COLO668 (cell line): ENCODE results near the gene TMEM131.
"Not testable (repeated sequence)": the region's sequence is repeated elsewhere in the genome, so short reads cannot be mapped to it uniquely, and the experiment has no call there.

ENCODE experiments used
- DNase-seq: peaks from one replicate; lab custom pipeline; 2025; ENCODE audit not compliant: unreplicated experiment; lab: John Stamatoyannopoulos, UW

Gene TMEM131

DNA sequence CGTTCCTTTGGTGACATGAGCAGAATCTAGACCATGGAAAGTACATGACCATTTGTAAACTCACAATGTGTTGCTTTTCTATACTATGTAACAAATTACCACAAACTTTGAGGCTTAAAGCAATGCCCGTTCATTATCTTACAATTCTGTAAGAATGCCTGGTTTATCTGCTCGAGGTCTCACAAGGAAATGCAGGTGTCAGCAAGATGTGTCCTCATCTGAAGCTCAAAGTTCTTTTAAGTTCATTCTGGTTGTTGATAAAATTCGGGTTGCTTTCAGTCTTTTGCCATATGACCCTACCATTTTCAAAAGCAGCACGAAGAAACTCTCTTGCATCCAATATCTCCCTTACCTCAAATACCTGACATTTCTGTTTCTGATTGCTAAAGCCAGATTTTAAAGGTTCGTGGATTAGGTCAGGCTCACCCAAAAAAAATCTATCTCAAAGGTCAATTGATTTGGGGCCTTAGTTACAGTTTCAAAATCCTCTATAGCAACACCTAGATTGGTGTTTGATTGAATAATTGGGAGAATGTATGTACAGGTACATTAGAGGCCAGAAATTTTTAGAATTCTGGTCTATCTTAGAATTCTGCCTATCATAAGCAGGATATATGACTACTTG lies 125.9 kb downstream of the TMEM131 start:
- no peak for DNase-seq

DNA sequence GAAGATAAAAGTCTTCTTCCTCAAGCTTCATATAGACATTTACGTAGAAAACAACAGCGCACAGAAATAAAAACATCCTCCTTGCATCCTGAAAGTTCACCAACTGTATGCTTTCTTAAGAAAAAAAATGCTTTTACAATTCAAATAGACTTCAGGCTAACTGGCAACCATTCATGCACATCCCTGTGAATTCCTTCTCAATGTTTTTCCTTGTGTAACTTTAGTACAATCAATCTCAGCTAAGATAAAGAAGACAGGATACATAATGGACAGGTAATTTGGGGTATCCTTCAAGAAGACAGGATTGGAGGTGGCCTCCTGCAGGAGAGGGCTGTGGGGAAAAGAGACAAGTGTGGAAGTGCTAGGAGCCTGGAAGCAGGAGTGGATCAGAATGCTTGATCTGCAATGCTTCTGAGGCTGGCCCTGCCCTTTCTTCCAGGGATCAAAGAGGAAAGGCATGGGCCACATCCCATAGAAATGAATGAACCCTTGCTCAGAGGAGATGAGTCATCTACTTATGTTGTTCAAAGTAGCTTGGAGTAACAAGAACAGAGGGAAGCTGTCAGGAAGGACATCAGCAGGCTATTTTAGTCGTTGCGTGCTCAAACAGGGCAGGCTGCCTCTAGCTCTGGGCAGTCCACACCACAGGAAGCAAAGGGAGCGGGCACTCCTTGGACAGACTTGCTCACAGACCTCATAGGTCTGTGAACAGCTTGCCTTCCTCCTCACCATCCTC lies 126.6 kb downstream of the TMEM131 start:
- DNase-seq = no peak

DNA sequence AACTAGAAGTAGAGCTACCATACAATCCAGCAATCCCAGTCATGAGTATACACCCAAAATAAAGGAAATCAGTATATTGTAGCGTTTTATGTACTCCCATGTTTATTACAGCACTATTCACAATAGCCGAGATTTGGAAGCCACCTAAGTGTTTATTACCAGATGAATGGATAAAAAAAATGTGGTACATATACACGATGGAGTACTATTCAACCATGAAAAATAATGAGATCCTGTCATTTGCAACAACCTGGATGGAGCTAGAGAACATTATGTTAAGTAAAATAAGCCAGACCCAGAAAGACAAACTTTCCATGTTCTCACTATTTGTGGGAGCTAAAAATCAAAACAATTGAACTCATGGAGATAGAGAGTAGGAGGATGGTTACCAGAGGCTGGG lies 131.9 kb downstream of the TMEM131 start:
- no peak for DNase-seq

DNA sequence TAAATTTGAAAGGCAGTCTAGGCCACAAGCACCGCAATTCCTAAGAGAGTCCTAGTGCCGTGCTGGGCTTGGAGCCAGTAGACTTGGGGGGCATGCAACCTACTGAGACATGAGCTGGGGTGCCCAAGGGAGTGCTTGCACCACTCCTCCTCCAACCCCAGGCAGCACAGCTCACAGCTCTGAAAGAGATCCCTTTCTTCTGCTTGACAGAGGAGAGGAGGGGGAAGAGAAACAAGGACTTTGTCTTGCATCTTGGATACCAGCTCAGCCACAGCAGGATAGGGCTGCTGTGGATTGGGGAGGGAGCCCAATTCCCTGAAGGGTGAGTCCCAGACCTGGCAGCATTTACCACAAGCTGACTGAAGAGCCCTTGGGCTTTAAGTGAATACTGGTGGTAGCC lies 134.6 kb downstream of the TMEM131 start:
- DNase-seq = no peak

DNA sequence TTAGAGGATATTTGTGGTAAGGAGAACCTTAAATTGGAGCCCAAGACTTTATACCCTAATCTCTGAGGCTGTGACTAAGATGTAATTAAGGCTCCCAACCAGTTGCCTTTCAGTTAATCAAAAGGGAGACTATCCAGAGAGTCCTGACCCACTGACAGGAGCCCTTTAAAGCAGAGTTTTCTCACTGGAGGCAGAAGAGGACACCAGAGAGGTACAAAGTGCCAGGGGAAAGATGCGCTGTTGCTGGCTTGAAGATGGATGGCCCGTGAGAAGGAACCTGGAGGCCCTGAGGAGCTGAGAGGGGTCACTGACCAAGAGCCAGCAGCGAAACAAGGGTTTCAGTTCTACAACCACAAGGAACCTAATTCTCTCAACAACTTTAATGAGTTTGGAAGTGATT lies 137.3 kb downstream of the TMEM131 start:
- no peak for DNase-seq

DNA sequence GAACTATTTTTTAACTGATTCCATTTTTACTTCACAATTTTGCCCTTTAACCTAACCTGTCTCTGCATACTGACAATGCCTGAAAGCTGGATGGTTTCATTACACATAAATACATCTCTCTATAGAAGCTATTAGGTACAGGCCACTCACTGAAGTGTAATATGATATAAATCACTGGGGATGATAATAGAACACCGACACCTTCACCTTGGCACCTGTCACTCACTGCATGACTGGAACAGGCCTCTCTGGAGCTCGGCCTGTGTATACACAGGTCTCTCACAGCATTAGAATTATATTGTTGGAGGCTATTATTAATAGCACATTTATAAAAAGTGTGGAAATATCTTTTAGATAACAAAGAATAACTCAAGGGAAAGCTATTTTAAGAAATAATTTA lies 138.2 kb downstream of the TMEM131 start:
- no peak for DNase-seq

DNA sequence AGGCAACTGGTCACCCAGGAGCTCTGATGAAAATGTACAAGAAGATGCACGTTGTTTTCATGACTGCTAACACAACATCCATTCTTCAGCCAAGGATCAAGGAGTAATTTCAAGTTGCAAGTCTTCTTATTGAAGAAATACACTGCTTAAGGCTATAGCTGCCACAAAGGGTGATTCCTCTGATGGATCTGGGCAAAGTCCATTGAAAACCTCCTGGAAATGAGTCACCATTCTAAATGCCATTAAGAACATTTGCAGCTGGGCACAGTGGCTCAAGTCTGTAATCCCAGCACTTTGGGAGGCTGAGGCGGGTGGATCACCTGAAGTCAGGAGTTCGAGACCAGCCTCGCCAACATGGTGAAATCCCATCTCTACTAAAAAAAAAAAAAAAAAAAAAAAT lies 142.7 kb downstream of the TMEM131 start:
- not testable (repeated sequence) for DNase-seq

DNA sequence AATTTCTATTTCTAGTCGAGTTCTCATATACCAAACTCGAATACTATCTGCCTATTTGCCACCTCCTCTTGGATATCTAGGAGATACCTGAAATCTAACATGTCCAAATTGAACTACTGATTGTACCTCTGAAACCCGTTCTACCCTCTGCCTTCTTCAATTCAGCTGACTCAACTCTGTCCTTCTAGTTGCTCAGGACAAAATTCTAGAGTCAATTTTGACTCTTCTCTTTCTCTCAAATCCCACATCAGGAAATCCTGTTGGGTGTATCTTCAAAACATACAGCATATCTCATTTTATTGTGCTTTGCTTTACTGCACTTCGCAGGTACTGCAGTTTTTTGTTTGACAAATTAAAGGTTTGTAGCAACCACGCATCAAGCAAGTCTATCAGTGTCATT lies 144.6 kb downstream of the TMEM131 start:
- no peak for DNase-seq

DNA sequence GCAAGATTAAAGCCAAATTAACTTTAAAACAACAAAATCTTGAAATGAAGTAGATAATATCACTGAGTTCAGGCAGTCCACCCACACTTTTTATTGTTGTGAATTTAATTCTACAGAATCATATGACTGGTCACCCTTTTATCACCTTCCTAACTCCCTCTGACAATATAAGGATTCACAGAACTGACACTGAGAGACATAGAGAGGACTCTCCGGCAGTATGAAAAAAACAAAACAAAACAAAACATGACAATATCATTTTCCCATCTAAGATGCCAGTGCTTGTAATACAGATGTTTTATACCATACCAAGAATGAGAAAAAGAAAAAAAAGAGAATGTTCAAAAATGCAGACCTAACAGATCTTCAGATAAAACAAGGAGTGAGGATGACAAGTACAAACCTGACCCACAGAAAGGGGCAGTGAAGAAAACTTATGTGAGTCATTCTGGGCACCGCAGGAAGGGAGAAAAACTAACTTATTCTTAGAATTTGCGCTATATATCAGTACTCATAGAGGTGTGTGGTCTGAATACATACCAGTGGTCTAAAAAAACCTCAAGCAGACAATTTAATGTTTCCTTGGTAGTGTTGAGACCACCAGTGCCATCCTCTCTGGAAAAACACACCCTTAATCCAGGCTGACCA lies 145.7 kb downstream of the TMEM131 start:
- no peak for DNase-seq

DNA sequence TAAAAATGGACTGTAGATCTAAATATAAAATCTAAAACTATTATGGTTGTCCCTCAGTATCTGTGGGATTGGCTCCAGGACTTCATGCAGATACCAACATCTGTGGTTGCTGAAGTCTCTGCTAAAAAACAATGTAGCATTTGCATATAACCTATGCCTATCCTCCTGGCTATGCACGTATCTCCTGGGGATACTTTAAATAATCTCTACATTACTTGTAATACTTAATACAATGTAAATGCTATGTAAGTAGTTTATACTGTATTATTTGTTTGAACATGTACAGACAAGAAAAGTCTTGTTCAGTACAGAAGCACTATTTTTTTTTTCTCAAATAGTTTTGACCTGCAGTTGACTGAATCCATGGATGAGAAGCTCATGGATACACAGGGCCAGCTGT lies 147.4 kb downstream of the TMEM131 start:
- DNase-seq = no peak

DNA sequence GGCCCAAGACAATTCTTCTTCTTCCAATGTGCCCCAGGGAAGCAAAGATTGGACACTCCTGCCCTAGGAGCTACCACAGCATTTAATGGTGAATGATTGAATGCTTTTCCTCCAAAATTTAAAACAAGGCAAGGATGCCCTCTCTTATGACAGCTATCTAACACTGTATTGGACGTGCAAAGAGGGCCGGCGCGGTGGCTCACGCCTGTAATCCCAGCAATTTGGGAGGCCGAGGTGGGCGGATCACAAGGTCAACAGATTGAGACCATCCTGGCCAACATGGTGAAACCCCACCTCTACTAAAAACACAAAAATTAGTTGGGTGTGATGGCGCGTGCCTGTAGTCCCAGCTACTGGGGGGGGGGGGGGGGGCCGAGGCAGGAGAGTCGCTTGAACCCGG lies 149.0 kb downstream of the TMEM131 start:
- not testable (repeated sequence) for DNase-seq

DNA sequence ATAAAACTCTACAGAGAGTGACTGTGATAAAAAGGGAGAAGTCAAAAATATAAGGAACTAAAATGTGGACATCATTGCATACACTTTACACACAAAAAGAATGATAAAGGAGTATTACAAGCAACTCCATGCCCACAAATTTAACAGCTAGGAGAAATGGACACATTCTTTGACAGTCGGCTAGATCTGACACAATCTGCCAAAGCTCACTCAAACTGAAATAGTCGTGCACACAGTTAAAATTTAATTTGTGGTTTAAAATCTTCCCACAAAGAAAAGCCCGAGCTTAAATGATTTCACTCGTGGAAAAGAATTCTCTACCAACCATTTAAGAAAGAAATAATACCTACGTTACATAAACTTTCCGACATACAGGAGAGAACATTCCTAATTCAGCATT lies 149.9 kb downstream of the TMEM131 start:
- DNase-seq = no peak

DNA sequence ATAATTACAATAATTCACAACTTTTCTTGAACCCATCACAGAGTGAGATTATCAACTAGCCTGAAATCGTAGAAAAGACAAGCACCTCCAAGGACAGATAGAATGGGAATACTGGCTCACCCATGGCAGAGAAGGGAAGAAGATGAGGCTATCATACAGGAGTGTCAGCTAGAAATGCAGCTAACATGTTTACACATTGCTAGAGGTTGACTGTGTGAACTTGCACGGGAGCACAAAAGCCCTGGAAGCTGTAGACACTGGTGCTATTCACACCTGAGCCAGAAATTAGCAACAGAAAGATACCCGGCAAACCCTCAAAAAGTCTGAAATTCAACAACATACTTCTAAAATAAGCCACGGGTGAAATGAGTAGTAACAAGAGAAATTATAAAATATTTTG lies 150.6 kb downstream of the TMEM131 start:
- DNase-seq = no peak

DNA sequence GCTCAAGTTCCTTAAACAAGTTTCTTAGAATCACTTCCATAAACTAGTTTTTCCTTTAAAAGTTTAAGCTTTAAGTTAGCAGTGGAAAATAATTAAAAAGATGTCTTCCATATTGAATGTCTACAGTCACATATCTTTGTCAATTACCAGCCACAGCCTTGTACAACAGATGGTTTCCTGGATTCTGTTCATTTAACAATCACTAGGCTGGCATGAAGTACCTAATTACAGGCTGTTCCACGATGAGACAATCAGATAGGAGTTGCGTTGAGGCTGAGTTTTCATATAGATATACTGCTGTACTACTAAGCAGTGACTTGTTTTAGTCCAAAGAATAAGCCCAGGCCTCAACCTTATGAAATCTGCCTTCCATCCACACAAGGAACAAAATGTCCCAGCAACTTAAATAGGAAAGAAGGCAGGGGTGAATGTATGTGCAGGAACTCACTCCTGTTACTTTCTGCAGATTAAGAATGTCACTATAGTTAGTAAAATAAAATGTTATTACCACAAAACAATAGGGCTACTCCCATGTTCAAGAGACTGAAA lies 151.4 kb downstream of the TMEM131 start:
- DNase-seq = no peak

DNA sequence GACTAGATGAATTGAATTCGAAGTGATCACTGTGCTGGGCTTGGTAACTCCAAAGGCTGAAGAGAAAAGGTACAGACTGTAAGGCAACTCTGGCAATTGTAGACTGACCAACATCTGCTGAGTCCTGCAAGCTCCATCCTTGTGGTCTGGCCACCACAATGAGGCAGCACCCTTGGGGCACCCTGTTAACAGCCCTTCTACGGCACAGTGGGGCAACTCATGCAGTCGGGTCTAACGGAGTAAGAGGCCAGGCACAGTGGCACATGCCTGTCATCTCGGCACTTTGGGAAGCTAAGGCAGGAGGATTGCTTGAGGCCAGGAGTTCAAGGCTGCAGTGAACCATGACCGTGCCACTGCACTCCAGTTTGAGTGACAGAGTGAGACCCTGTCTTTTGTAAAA lies 155.6 kb downstream of the TMEM131 start:
- DNase-seq = no peak

DNA sequence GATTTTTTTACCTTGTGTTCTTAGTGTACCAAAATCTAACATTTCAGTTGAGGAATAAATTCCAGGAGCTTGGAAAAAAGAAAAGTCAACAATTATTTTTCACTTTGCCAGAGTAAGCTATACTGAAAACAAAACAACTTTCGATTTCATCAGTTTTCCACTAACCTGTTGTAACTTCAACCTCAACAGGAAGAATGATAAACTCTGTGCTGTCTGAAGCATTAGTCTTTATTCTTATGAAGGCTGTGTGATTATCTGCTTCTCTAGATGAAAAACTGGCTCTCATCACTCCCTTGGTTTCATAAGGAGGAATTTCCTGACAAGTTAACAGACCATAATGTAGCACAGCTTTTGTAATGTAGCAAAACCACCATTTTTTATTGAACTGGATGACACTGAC lies 161.1 kb downstream of the TMEM131 start:
- DNase-seq = no peak

DNA sequence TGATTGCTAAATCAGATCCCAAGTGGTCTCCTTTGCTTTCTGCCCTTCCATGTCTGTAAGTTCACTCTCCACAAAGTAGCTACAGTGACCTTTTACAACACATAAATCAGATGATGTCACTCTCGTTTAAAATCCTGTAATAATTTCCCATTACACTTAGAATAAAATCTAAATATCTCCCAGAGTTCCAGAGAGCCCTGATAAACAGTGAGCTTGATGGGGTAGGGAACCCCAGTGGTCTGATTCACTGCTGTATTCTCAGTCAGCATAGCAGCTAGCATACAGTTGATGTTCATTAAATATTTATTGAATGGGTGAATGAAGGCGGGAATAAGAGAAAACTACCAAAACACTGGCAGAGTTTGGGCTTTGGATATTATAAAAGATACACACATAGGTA lies 164.6 kb downstream of the TMEM131 start:
- no peak for DNase-seq

DNA sequence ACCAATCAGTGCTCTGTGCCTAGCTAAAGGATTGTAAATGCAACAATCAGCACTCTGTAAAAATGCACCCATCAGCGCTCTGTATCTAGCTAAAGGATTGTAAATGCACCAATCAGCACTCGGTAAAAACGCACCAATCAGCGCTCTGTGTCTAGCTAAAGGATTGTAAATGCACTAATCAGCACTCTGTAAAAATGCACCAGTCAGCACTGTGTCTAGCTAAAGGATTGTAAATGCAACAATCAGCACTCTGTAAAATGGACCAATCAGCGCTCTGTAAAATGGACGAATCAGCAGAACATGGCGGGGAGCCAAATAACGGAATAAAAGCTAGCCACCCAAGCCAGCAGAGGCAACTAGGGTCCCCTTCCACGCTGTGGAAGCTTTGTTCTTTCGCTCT lies 166.5 kb downstream of the TMEM131 start:
- not testable (repeated sequence) for DNase-seq

DNA sequence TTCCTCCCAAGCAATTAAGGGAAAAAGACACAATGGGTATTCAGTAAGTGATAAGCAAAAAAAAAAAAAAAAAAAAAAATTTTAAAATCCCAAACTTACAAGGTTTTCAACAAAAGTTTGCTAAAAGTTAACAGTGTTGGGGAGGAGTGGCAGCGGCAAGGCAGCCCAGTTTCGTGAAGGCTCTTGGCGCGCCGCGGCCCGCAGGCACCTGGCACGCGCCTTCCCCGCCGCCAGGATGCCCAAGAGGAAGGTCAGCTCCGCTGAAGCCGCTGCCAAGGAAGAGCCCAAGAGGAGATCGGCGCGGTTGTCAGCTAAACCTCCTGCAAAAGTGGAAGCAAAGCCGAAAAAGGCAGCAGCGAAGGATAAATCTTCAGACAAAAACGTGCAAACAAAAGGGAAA lies 168.7 kb downstream of the TMEM131 start:
- DNase-seq = not testable (repeated sequence)

DNA sequence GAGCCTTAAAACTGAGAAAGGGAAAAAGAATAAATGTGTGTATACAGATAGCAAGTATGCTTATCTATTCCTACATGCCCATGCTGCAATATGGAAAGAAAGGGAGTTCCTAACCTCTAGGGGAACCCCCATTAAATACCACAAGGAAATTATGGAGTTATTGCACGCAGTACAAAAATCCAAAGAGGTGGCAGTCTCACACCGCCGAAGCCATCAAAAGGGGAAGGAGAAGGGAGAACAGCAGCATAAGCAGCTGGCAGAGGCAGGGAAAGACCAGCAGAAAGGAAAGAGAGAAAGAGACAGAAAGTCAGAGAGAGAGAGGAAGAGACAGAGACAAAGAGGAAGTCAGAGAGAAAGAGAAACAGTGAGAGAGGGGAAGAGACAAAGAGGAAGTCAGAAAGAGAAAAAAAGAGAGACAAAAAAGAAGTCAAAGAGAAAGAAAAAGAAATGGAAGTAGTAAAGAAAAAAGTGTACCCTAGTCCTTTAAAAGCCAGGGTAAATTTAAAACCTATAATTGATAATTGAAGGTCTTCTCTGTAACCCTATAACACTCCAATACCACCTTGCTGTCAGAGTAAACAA lies 169.4 kb downstream of the TMEM131 start:
- DNase-seq = not testable (repeated sequence)

DNA sequence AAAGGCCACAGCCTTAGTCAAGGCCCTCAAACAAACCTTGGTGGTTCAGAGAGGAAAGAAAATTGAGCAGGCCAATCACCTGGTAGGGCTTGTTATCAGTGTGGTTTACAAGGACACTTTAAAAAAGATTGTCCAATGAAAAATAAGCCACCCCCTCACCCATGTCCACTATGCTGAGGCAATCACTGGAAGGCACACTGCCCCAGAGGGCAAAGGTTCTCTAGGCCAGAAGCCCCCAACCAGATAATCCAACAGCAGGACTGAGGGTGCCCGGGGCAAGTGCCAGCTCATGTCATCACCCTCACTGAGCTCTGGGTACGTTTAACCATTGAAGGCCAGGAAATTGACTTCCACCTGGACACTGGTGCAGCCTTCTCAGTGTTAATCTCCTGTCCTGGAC lies 171.7 kb downstream of the TMEM131 start:
- not testable (repeated sequence) for DNase-seq

DNA sequence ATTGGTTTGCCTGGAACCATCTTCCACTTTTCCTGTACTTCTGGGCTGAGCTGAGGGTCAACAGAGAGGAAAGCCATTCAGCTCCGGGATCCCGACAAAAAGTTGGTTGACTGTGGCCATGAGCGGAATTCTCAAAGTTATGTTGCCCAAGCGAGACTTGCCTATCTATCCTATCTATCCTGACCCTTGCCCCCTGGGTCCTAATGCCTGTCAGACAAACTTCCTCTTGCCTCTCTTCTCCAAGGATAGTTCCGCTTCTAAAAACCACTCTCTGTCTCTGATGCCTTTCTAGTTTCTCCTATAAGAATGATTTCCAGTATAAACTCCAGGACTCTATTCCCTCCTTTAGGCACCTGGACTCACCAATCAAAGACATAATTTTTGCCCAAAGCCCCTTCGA lies 173.9 kb downstream of the TMEM131 start:
- not testable (repeated sequence) for DNase-seq
